ENCODE measurements around the gene BCL2A1.
"Not testable (repeated sequence)": the region's sequence is repeated elsewhere in the genome, so short reads cannot be mapped to it uniquely, and the experiment has no call there.

BCL2A1 gene

GRCh38 chr15:79988448-79989117 is 17.6 kb upstream of the BCL2A1 start:
- no peak for DNase-seq

GRCh38 chr15:79987969-79988368 is 17.0 kb upstream of the BCL2A1 start:
- DNase-seq = no peak

GRCh38 chr15:79987569-79987955 is 16.6 kb upstream of the BCL2A1 start:
- DNase-seq = no peak

DNA sequence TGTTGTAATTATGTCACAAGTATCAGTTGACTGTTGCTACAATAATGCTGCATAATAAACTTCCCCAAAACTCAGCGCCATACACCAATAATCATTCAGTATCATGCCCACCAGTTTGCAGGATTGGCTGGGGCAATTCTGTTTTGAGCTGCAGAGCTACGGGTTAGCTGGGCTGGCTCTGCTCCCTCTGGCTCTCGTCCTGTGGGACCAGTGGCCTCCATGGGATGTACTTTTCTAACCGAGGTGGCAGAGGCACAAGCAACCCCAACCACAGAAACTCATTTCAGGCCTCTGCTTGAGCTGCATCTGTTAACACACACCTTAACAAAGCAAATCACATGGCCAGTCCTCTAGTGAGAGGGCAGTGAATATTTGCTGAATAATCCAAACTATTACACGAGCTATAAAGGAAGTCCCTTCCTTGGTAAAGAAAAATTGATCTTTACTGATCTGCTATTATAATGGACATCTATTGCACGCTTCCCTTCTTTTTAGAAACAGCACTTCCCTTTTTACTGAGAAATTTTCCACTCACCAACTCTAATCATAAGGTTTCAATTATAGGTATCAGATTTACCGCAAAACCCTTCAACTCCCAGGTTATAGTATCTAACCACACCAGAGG is 10.9 kb upstream of the BCL2A1 start:
- DNase-seq = peak in 1 of 2 experiments; percentile 47

DNA sequence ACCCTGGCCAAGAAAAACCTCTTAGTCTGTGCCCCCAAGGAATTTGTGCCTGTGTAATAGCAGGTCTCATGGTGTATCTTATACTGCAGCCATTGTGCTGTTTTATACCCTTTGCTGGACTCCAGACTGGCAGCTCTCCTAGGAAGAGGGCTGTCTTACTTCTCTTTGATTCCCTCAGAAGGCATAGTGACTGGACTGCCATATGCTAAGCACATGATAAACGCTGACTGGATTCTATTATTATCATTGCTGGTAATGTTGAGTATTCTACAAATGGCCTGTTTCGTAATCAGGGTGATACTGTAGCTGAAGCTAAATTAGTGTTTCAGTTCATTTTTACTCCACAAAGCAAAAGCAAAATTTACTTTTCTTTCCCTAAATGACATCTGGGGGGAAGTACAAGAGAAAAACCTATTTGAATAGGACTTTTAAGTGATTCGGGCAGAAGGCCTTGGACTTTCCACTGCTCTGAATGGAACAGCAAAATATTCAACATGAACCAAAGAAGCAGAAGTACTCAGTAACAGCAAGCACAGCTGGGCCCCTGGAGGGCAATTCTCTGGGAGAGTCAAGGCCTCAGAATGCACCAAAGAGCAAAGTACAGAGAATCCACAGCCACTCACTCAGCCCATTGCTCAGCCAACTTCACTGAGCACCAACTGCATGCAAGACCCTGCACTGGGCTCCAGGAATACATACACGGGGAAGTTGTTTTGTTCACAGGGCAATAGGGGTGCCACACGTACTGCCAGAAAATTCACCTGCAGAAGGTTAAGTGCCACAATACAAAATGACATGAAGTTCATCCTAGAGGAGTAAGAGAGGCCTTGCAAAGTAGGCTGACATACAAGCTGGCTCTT is 7.9 kb upstream of the BCL2A1 start:
- DNase-seq = no peak

DNA sequence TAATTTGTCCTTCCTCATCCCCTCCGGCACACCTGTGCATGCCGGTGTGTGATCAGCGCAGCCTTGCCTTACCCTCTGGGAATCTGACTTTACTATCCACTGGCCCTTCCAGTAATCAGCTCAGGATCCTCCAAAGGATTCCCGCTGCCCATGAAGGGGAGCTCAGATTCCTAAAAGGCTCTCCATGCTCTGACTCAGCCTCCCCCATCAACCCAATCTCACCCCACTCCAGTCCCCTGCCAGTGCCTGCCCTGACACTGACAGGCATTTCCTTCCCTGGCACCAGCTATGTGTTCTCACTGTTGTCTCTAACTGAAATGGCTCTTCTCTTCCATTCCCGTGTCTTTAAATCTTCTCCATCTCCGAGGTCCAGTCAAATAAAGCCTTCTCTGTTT is 7.3 kb upstream of the BCL2A1 start:
- DNase-seq = no peak

DNA sequence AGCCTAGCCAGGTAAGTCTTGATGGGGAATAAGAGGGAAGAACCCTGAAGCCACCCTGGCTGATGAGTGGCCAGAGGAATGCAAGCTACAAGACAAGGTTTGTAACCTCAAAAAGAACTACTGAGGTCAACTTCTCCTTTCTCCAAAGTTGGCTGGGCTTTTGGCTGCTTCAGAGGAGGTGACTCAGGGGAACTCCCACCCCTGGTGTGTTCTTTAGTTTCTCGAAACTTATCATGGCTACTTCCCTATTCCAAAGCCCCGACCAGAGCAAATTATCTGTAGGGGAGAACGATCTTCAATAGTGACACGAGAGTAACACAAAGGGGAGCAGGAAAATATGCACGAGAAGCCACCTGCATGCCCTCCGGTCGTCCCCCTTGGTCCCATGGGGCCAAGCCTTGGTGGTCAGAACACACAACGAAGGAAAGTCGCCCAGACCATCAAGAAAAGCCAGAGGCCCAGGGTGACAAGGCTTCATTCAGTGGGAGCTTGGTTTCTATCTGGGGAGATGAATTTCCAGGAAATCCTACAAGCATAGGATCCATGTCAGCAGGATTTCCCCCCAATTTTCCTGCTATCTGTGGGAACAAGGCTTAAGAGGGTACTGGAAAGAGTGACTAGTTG is 6.5 kb upstream of the BCL2A1 start:
- DNase-seq = no peak

GRCh38 chr15:79973456-79974195 is 2.6 kb upstream of the BCL2A1 start:
- no peak for DNase-seq

DNA sequence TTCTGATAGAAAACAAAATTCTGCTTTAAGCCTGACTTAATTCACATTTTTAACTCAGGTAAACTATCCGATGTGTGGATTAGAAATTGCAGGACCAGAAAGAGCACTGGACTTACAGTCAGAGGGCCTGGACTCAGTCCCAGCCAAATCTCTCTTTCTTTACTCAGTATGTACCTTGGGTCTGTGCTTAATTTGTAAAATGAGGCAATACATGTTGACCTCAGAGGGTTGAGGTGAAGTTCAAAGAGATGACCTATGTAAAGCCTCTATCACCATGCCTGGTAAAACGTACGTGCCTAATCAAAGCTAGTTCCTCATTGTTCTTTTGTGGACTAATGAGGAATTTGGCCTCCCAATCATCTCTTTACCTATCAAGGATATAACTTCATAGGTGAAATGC is 1.9 kb upstream of the BCL2A1 start:
- no peak for DNase-seq

- no peak for DNase-seq
Measured at GRCh38 chr15:79970181-79970580, 815 bp downstream of the BCL2A1 start.

- no peak for DNase-seq
Measured at GRCh38 chr15:79969146-79969545, 1.9 kb downstream of the BCL2A1 start.

- DNase-seq = no peak
Measured at GRCh38 chr15:79967298-79968182, 3.5 kb downstream of the BCL2A1 start.

GRCh38 chr15:79966634-79967297 is 4.2 kb downstream of the BCL2A1 start:
- no peak for DNase-seq

DNA sequence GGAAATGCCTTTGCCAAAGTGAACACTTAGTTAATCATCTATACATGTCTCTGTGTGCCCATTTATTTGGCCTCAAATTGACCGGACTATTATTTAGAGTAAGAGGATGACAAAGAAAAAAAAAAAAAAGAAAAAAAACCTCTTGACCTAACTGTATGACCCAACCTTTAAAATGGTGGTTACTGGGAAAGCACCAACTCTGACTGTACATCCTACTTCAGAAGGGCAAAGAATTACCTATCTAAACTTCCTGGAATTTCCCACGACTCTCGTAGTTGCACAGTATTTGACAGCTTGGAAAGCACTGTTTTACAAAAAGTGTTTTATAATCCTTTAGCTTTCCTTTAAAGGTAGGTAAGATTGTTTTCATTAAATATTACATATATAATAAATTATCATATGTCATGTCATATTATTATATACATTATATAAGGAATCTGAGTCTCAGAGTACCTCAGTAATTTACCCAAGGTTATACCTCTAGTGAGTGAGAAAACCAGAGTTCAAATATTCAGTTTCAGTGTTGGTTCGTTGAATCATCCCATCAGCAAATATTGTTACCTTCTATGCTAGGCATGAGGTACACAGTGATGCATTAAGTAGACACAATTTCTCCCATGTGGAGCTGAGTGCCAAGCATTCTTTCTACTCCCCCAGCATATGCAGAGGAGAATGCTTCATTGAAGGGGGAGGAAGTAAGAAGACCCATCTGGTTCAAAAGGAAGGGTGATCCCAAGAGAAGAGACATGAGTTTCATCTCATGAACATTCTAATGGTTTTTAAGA is 5.0 kb downstream of the BCL2A1 start:
- no peak for DNase-seq

DNA sequence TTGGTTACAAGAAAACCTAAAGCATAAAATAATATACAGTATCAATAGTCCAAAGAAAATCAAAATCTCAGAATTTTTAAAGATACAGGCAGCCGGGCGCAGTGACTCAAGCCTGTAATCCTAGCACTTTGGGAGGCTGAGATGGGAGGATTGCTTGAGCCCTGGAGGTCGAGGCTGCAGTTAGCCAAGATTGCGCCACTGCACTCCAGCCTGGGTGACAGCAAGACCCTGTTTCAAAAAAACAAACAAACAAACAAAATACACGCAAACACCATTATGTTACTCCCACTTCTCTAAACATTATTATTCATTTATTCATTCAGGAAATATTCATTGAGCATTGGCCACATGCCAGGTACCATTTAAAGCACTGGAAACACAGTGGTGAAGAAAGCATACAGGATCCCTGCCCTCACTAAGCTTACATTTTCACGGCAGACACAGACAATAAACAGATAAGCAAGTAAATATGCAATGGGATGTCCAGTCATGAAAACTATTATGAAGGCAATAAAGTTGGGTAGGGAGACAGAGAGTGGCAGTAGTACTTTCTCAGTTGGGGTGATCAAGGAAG is 6.7 kb downstream of the BCL2A1 start:
- no peak for DNase-seq

- not testable (repeated sequence) for DNase-seq
Measured at GRCh38 chr15:79962921-79963320, 8.1 kb downstream of the BCL2A1 start.

DNA sequence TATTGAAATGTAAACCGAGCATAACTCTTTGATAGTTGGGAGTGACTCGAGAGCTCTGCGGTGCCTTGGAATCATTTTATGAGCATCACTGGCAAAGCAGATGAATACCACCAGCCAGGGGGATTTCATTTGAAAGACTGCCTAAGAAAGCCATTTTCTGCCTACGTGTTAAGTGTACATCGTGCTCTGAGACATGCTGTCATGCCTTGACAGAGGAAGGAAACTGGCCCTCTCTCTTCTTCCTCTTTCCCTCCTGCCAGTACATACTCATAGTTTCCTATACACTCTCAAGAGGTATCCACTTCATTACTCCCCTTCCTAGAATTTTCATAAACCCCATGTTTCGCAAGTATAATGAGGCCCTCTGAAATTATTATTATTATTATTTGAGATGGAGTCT is 8.8 kb downstream of the BCL2A1 start:
- no peak for DNase-seq

DNA sequence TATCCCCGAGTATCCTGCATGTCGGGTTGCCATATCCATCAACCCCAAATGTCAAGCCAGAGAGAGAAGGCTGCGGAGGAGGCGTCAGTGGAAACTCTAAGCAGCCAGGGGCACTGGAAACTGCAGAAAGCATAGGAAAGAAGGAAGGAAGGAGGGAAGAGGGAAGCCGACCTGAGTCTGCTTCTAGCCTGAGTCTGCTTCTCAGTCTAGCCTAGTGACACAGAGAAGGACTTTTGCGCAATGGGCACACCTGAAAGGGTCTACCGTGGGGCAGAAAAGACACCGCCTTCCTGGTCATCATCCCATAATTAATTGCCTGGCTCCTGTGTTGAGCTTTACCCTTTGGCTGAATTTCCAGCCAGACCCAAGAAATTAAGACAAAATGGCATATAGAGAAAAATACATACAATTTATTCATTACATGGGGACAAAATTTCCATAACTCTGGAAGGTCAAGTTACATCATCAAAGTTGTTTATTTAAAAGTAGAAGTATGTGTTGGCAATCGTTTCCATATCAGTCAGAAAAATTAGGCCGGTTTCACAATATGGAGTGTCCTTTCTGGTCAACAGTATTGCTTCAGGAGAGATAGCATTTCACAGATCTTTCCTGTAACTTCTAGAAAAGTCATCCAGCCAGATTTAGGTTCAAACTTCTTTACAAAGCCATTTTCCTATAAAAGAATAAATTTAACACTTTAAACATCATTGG is 10.3 kb downstream of the BCL2A1 start:
- no peak for DNase-seq

GRCh38 chr15:79957741-79958140 is 13.3 kb downstream of the BCL2A1 start:
- DNase-seq = no peak
